BE2C (cell line): Measurements from ENCODE around the gene HORMAD2.
A peak's percentile ranks its signal among the peaks of the same experiment; 100 is the strongest.

Experiments used
- DNase-seq: peaks from one replicate; pipeline ENCODE4 v3.0.0-alpha.2; 2020
- H3K27me3 ChIP-seq: fragments of 250-450 bp; sonication (Bioruptor Pico); 2 replicates; pipeline ENCODE4 v1.5.1; 2020; ENCODE audit warnings: mild to moderate bottlenecking
- H3K36me3 ChIP-seq: fragments of 250-450 bp; sonication (Bioruptor Pico); 2 replicates; pipeline ENCODE4 v1.5.1; 2020; ENCODE audit warnings: mild to moderate bottlenecking
- H3K4me1 ChIP-seq: fragments of 250-450 bp; sonication (Bioruptor Pico); 2 replicates; pipeline ENCODE4 v1.5.1; 2020
- H3K4me3 ChIP-seq: 2 replicates; pipeline ENCODE4 v1.5.1; 2011; ENCODE audit warnings: low read depth, low read length
- H3K9me3 ChIP-seq: fragments of 250-450 bp; sonication (Bioruptor Pico); 2 replicates; pipeline ENCODE4 v1.5.1; 2020
- TF ChIP-seq, protein P1 (sequence below): IDR thresholded peaks from 2 replicates; pipeline ENCODE4 v1.5.1; 2012; ENCODE audit warnings: mild to moderate bottlenecking, low read depth, low read length

HORMAD2 gene

GRCh38 chr22:30201945-30202344 lies 121.7 kb downstream of the HORMAD2 start:
- peaks cover 20% of the 10 kb centered on the region for H3K4me1 ChIP-seq
- DNase-seq: no peak
- TF ChIP-seq, protein P1, sequence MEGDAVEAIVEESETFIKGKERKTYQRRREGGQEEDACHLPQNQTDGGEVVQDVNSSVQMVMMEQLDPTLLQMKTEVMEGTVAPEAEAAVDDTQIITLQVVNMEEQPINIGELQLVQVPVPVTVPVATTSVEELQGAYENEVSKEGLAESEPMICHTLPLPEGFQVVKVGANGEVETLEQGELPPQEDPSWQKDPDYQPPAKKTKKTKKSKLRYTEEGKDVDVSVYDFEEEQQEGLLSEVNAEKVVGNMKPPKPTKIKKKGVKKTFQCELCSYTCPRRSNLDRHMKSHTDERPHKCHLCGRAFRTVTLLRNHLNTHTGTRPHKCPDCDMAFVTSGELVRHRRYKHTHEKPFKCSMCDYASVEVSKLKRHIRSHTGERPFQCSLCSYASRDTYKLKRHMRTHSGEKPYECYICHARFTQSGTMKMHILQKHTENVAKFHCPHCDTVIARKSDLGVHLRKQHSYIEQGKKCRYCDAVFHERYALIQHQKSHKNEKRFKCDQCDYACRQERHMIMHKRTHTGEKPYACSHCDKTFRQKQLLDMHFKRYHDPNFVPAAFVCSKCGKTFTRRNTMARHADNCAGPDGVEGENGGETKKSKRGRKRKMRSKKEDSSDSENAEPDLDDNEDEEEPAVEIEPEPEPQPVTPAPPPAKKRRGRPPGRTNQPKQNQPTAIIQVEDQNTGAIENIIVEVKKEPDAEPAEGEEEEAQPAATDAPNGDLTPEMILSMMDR: no peak

GRCh38 chr22:30202531-30203006 lies 122.3 kb downstream of the HORMAD2 start:
- Histone ChIP-seq H3K4me3 (no peak overlapping the region), H3K36me3 (no peaks in the 10 kb centered on the region), H3K4me1 (peaks cover 20% of the 10 kb centered on the region), H3K27me3 (no peaks in the 10 kb centered on the region), H3K9me3 (no peaks in the 10 kb centered on the region)
- DNase-seq: no peak
- TF ChIP-seq, protein P1: no peak

More at GRCh38 chr22:30201945-30202344, 121.7 kb downstream of the HORMAD2 start:
- Histone ChIP-seq H3K36me3 (no peaks in the 10 kb centered on the region), H3K27me3 (no peaks in the 10 kb centered on the region), H3K4me3 (no peak overlapping the region), H3K9me3 (no peaks in the 10 kb centered on the region)

- DNase-seq: peak; percentile 25
- H3K36me3 ChIP-seq: no peaks in the 10 kb centered on the region
- H3K4me1 ChIP-seq: peaks cover 29% of the 10 kb centered on the region
- H3K4me3 ChIP-seq: no peak overlapping the region
- no peaks in the 10 kb centered on the region for H3K9me3 ChIP-seq
- TF ChIP-seq, protein P1: no peak
- no peaks in the 10 kb centered on the region for H3K27me3 ChIP-seq
Measured at GRCh38 chr22:30204015-30204741, 123.9 kb downstream of the HORMAD2 start.

- H3K36me3 ChIP-seq: no peaks in the 10 kb centered on the region
- peak; percentile 66 for DNase-seq
Measured at GRCh38 chr22:30204742-30205111, 124.5 kb downstream of the HORMAD2 start.

GRCh38 chr22:30205281-30206115 lies 125.2 kb downstream of the HORMAD2 start:
- TF ChIP-seq, protein P1: no peak
- DNase-seq: peak; percentile 39
- Histone ChIP-seq H3K4me3 (peak overlapping the region; percentile 4), H3K27me3 (no peaks in the 10 kb centered on the region), H3K9me3 (no peaks in the 10 kb centered on the region), H3K36me3 (no peaks in the 10 kb centered on the region), H3K4me1 (peaks cover 30% of the 10 kb centered on the region)

More at GRCh38 chr22:30204742-30205111, 124.5 kb downstream of the HORMAD2 start:
- TF ChIP-seq, protein P1: no peak
- H3K4me1 ChIP-seq: peaks cover 30% of the 10 kb centered on the region
- H3K27me3 ChIP-seq: no peaks in the 10 kb centered on the region
- H3K9me3 ChIP-seq: no peaks in the 10 kb centered on the region
- no peak overlapping the region for H3K4me3 ChIP-seq
